ENCODE measurements around the gene ULK3.

The ULK3 gene

GRCh38 chr15:74829991-74830390 lies 13.0 kb downstream of the ULK3 start:
- TF ChIP-seq RAD21 (IDR thresholded peaks at IDR 0.05; ENCODE audit: low read depth) = no peak
- TF ChIP-seq ZBTB7A (IDR thresholded peaks at IDR 0.05; ENCODE audit: low read depth) = no peak
- no peak for TF ChIP-seq CREB1 (IDR thresholded peaks at IDR 0.05; ENCODE audit: low read depth)

- no peak for TF ChIP-seq TAF1 (IDR thresholded peaks at IDR 0.05; ENCODE audit: low read depth)
- TF ChIP-seq NFIC (IDR thresholded peaks at IDR 0.05) = no peak
- no peak for TF ChIP-seq RAD21 (IDR thresholded peaks at IDR 0.05; ENCODE audit: low read depth)
- TF ChIP-seq TEAD4 (IDR thresholded peaks at IDR 0.05) = no peak
- no peak for TF ChIP-seq MAX (IDR thresholded peaks at IDR 0.05)
- no peak for TF ChIP-seq FOXM1 (IDR thresholded peaks at IDR 0.05; ENCODE audit: borderline replicate concordance, low read depth)
- no peak for TF ChIP-seq REST (IDR thresholded peaks at IDR 0.05; ENCODE audit: low read depth)
- TF ChIP-seq USF1 (IDR thresholded peaks at IDR 0.05) = no peak
- TF ChIP-seq EGR1 (IDR thresholded peaks at IDR 0.05) = no peak
- no peak for TF ChIP-seq ZBTB7A (IDR thresholded peaks at IDR 0.05; ENCODE audit: low read depth)
- no peak for TF ChIP-seq YY1 (IDR thresholded peaks at IDR 0.05; ENCODE audit: low read depth)
- TF ChIP-seq CEBPB (IDR thresholded peaks at IDR 0.05) = no peak
- no peak for TF ChIP-seq TCF12 (IDR thresholded peaks at IDR 0.05; ENCODE audit: low read depth)
- TF ChIP-seq CREB1 (IDR thresholded peaks at IDR 0.05; ENCODE audit: low read depth) = no peak
- no peak for TF ChIP-seq EP300 (IDR thresholded peaks at IDR 0.05; ENCODE audit: borderline replicate concordance)
Measured at GRCh38 chr15:74829486-74829885, 13.5 kb downstream of the ULK3 start.

- TF ChIP-seq EGR1 (IDR thresholded peaks at IDR 0.05) (no peak), REST (IDR thresholded peaks at IDR 0.05; ENCODE audit: low read depth) (no peak), TCF12 (IDR thresholded peaks at IDR 0.05; ENCODE audit: low read depth) (no peak), ZBTB7A (IDR thresholded peaks at IDR 0.05; ENCODE audit: low read depth) (no peak), NFIC (IDR thresholded peaks at IDR 0.05) (no peak), USF1 (IDR thresholded peaks at IDR 0.05) (no peak), RAD21 (IDR thresholded peaks at IDR 0.05; ENCODE audit: low read depth) (no peak), CEBPB (IDR thresholded peaks at IDR 0.05) (no peak), TEAD4 (IDR thresholded peaks at IDR 0.05) (no peak), MAX (IDR thresholded peaks at IDR 0.05) (no peak), FOXM1 (IDR thresholded peaks at IDR 0.05; ENCODE audit: borderline replicate concordance, low read depth) (no peak), CREB1 (IDR thresholded peaks at IDR 0.05; ENCODE audit: low read depth) (no peak)
Measured at GRCh38 chr15:74828835-74829234, 14.1 kb downstream of the ULK3 start.

GRCh38 chr15:74827614-74828013 lies 15.3 kb downstream of the ULK3 start:
- no peak for TF ChIP-seq REST (IDR thresholded peaks at IDR 0.05; ENCODE audit: low read depth)
- TF ChIP-seq TCF12 (IDR thresholded peaks at IDR 0.05; ENCODE audit: low read depth) = no peak
- no peak for TF ChIP-seq EGR1 (IDR thresholded peaks at IDR 0.05)
- TF ChIP-seq RAD21 (IDR thresholded peaks at IDR 0.05; ENCODE audit: low read depth) = 0 out of 2 replicates have a peak, but pooled peaks have one; percentile 11

- TF ChIP-seq MAX (IDR thresholded peaks at IDR 0.05) (no peak), EGR1 (IDR thresholded peaks at IDR 0.05) (no peak), ZBTB7A (IDR thresholded peaks at IDR 0.05; ENCODE audit: low read depth) (no peak), USF1 (IDR thresholded peaks at IDR 0.05) (no peak), REST (IDR thresholded peaks at IDR 0.05; ENCODE audit: low read depth) (no peak), TEAD4 (IDR thresholded peaks at IDR 0.05) (no peak), CREB1 (IDR thresholded peaks at IDR 0.05; ENCODE audit: low read depth) (no peak), NFIC (IDR thresholded peaks at IDR 0.05) (no peak), YY1 (IDR thresholded peaks at IDR 0.05; ENCODE audit: low read depth) (no peak), CEBPB (IDR thresholded peaks at IDR 0.05) (no peak), FOXM1 (IDR thresholded peaks at IDR 0.05; ENCODE audit: borderline replicate concordance, low read depth) (no peak), TCF12 (IDR thresholded peaks at IDR 0.05; ENCODE audit: low read depth) (no peak), TAF1 (IDR thresholded peaks at IDR 0.05; ENCODE audit: low read depth) (no peak), EP300 (IDR thresholded peaks at IDR 0.05; ENCODE audit: borderline replicate concordance) (no peak), RAD21 (IDR thresholded peaks at IDR 0.05; ENCODE audit: low read depth) (no peak)
Measured at GRCh38 chr15:74826921-74827320, 16.0 kb downstream of the ULK3 start.
